ENCODE measurements around the gene FARP1.

DNA sequence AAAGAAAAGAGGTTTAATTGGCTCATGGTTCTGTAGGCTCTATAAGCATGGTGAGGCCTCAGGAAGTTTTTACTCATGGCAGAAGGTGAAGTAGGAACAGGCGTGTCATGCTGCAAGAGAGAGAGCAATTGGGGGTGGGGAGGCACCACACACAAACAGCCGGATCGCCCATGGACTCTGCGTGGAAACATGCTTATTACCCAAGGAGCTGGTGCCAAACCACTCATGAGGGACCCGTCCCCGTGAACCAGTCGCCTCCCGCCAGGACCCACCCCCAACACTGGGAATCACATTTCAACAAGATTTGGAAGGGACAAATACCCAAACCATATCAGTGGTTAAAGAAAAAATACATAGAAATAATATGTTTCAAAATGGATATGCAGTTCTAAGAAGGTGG lies 208.7 kb downstream of the FARP1 start:
- TF ChIP-seq, protein P1, sequence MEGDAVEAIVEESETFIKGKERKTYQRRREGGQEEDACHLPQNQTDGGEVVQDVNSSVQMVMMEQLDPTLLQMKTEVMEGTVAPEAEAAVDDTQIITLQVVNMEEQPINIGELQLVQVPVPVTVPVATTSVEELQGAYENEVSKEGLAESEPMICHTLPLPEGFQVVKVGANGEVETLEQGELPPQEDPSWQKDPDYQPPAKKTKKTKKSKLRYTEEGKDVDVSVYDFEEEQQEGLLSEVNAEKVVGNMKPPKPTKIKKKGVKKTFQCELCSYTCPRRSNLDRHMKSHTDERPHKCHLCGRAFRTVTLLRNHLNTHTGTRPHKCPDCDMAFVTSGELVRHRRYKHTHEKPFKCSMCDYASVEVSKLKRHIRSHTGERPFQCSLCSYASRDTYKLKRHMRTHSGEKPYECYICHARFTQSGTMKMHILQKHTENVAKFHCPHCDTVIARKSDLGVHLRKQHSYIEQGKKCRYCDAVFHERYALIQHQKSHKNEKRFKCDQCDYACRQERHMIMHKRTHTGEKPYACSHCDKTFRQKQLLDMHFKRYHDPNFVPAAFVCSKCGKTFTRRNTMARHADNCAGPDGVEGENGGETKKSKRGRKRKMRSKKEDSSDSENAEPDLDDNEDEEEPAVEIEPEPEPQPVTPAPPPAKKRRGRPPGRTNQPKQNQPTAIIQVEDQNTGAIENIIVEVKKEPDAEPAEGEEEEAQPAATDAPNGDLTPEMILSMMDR (IDR thresholded peaks at IDR 0.05): no peak
- no peak for TF ChIP-seq POLR2A (IDR thresholded peaks at IDR 0.05)
- no peak for TF ChIP-seq POLR2AphosphoS5 (IDR thresholded peaks at IDR 0.05; ENCODE audit: insufficient read depth in 1 of 2, low read depth in 1 of 2)
